H1 (cell line): Measurements from ENCODE around the gene GPC6. TPM values are rescaled to one million over a fixed set of nuclear protein-coding genes. Genes with fewer than 3 reads are reported as not detected.

Experiments used
- CTCF ChIA-PET: fragments of 300-600 bp; sonication (Branson Sonifier 250); formaldehyde crosslinking; loops from one replicate; lab custom pipeline; 2021; ENCODE audit not compliant: partially characterized antibody; lab: Charles Lee
- POLR2A ChIA-PET: fragments of 300-600 bp; sonication (Branson Sonifier 250); formaldehyde crosslinking; loops from one replicate; lab custom pipeline; 2021; ENCODE audit warnings: inconsistent platforms; ENCODE audit not compliant: partially characterized antibody; lab: Charles Lee
- DNase-seq, 2 experiments: peaks; one replicate each; pipeline versions ENCODE4 v3.0.0 to v3.0.0-alpha.2; 2010 to 2022; ENCODE audit warnings: low spot score in 2 of 2, low read depth in 1 of 2, mixed read lengths in 1 of 2
- FAIRE-seq: peaks from 2 replicates; lab custom pipeline; 2011; peaks lifted over from hg19 to GRCh38; lab: Jason Lieb, UNC
- H2AFZ ChIP-seq: 2 replicates; pipeline ENCODE4 v1.8.1; 2012; ENCODE audit warnings: low read length, inconsistent platforms
- H2AK5ac ChIP-seq: 2 replicates; pipeline ENCODE4 v1.6.1; 2013; ENCODE audit warnings: low read depth, low read length
- H2BK120ac ChIP-seq: replicated peaks from 2 replicates; pipeline ENCODE3; 2013; ENCODE audit warnings: low read depth, low read length, inconsistent platforms
- H2BK12ac ChIP-seq: 2 replicates; pipeline ENCODE4 v1.6.1; 2013; ENCODE audit warnings: low read depth, low read length
- H2BK15ac ChIP-seq: 2 replicates; pipeline ENCODE4 v1.6.1; 2013; ENCODE audit warnings: low read length
- H2BK20ac ChIP-seq: 2 replicates; pipeline ENCODE4 v1.6.1; 2013; ENCODE audit warnings: low read length
- H2BK5ac ChIP-seq: 2 replicates; pipeline ENCODE4 v1.6.1; 2013; ENCODE audit warnings: low read depth, low read length
- H3K14ac ChIP-seq: 2 replicates; pipeline ENCODE4 v1.6.1; 2013; ENCODE audit warnings: inconsistent platforms; ENCODE audit not compliant: insufficient read length
- H3K18ac ChIP-seq: 2 replicates; pipeline ENCODE4 v1.6.1; 2013; ENCODE audit warnings: low read length; ENCODE audit errors: extremely low read depth
- H3K23ac ChIP-seq: 2 replicates; pipeline ENCODE4 v1.6.1; 2013; ENCODE audit warnings: inconsistent platforms; ENCODE audit not compliant: insufficient read length
- H3K23me2 ChIP-seq: 2 replicates; pipeline ENCODE4 v1.6.1; 2013; ENCODE audit warnings: low read depth, low read length
- H3K27ac ChIP-seq: 2 replicates; pipeline ENCODE4 v1.6.1; 2011; ENCODE audit warnings: low read depth, low read length, inconsistent platforms
- H3K27me3 ChIP-seq, 4 experiments: replicated peaks in 1 of 4; 1 replicate in 1 of 4; 2 replicates in 3 of 4; pipeline versions ENCODE4 v1.6.1 to v1.8.1; 2011 to 2013; ENCODE audit warnings: low read length in 3 of 4, mild to moderate bottlenecking in 3 of 4, inconsistent platforms in 2 of 4, mixed read lengths in 2 of 4, moderate library complexity in 1 of 4; ENCODE audit not compliant: control insufficient read depth in 3 of 4, insufficient read depth in 3 of 4; ENCODE audit errors: extremely low read depth in 1 of 4
- H3K36me3 ChIP-seq, 4 experiments: 2 replicates each; pipeline versions ENCODE4 v1.6.1 to v1.8.1; 2011 to 2013; ENCODE audit warnings: mild to moderate bottlenecking in 4 of 4, low read length in 3 of 4, moderate library complexity in 2 of 4, control low read depth in 1 of 4, inconsistent platforms in 1 of 4; ENCODE audit not compliant: insufficient read depth in 4 of 4, control insufficient read depth in 2 of 4
- H3K4ac ChIP-seq: replicated peaks from 2 replicates; pipeline ENCODE3; 2013; ENCODE audit warnings: low read length, low read depth, mixed read lengths, inconsistent platforms; ENCODE audit not compliant: insufficient read length
- H3K4me1 ChIP-seq, 4 experiments: replicated peaks in 1 of 4; 1 replicate in 1 of 4; 2 replicates in 3 of 4; pipeline versions ENCODE4 v1.6.1 to v1.8.1; 2011 to 2013; ENCODE audit warnings: low read length in 3 of 4, inconsistent platforms in 2 of 4, mixed read lengths in 1 of 4; ENCODE audit not compliant: insufficient read depth in 4 of 4, control insufficient read depth in 3 of 4
- H3K4me2 ChIP-seq, 2 experiments: 2 replicates each; pipeline versions ENCODE4 v1.6.1 to v1.8.1; 2011 to 2013; ENCODE audit warnings: low read depth in 2 of 2, low read length in 2 of 2, control low read depth in 1 of 2, inconsistent platforms in 1 of 2, mild to moderate bottlenecking in 1 of 2; ENCODE audit not compliant: insufficient read depth in 1 of 2
- H3K4me3 ChIP-seq, 4 experiments: fragments of 200-600, 300-600 bp in 1 of 4; sonication (generic), shearing (Covaris generic), sonication (Bioruptor Twin) in 1 of 4; 2 replicates each; pipeline versions ENCODE4 v1.5.1 to v1.8.1; 2011 to 2016; ENCODE audit warnings: low read length in 4 of 4, low read depth in 3 of 4, control low read depth in 2 of 4, inconsistent platforms in 2 of 4, mild to moderate bottlenecking in 2 of 4, mixed read lengths in 1 of 4, moderate library complexity in 1 of 4; ENCODE audit not compliant: insufficient read depth in 2 of 4; ENCODE audit errors: extremely low read depth in 1 of 4
- H3K56ac ChIP-seq: replicated peaks from 2 replicates; pipeline ENCODE3; 2013; ENCODE audit warnings: low read depth, mild to moderate bottlenecking, mixed read lengths, low read length, inconsistent platforms; ENCODE audit not compliant: insufficient read length
- H3K79me1 ChIP-seq: 2 replicates; pipeline ENCODE4 v1.6.1; 2013; ENCODE audit warnings: low read depth, low read length, control low read depth
- H3K79me2 ChIP-seq, 2 experiments: 2 replicates each; pipeline versions ENCODE4 v1.6.1 to v1.8.1; 2012 to 2013; ENCODE audit warnings: low read length in 2 of 2, mild to moderate bottlenecking in 2 of 2, inconsistent platforms in 1 of 2; ENCODE audit not compliant: insufficient read depth in 2 of 2, control insufficient read depth in 1 of 2
- H3K9ac ChIP-seq, 4 experiments: replicated peaks in 1 of 4; 1 replicate in 1 of 4; 2 replicates in 3 of 4; pipeline versions ENCODE4 v1.6.1 to v1.8.1; 2011 to 2013; ENCODE audit warnings: low read depth in 3 of 4, low read length in 3 of 4, control low read depth in 2 of 4, mild to moderate bottlenecking in 2 of 4, moderate library complexity in 2 of 4, inconsistent platforms in 1 of 4; ENCODE audit errors: extremely low read depth in 1 of 4
- H3K9me3 ChIP-seq, 2 experiments: 2 replicates each; pipeline versions ENCODE4 v1.6.1 to v1.8.1; 2012 to 2013; ENCODE audit warnings: mild to moderate bottlenecking in 2 of 2, moderate library complexity in 2 of 2, control low read depth in 1 of 2, inconsistent platforms in 1 of 2, low read depth in 1 of 2, low read length in 1 of 2, mixed read lengths in 1 of 2; ENCODE audit not compliant: insufficient read depth in 2 of 2
- H4K20me1 ChIP-seq, 2 experiments: replicated peaks in 1 of 2; 2 replicates each; pipeline versions ENCODE3 to v1.8.1; 2011 to 2013; ENCODE audit warnings: inconsistent platforms in 2 of 2, low read length in 2 of 2, mild to moderate bottlenecking in 1 of 2; ENCODE audit not compliant: insufficient read depth in 2 of 2, control insufficient read depth in 1 of 2
- H4K5ac ChIP-seq: 2 replicates; pipeline ENCODE4 v1.6.1; 2013; ENCODE audit warnings: low read length, low read depth, mixed read lengths, inconsistent platforms; ENCODE audit not compliant: insufficient read length
- H4K8ac ChIP-seq: 2 replicates; pipeline ENCODE4 v1.8.0; 2013; ENCODE audit warnings: mild to moderate bottlenecking, moderate library complexity, low read length, inconsistent platforms; ENCODE audit not compliant: insufficient read depth; ENCODE audit errors: extremely low read depth
- H4K91ac ChIP-seq: replicated peaks from 2 replicates; pipeline ENCODE3; 2013; ENCODE audit warnings: low read length, mixed read lengths, inconsistent platforms; ENCODE audit not compliant: insufficient read length
- CHD2 ChIP-seq: IDR thresholded peaks from 2 replicates; pipeline ENCODE4 v1.6.1; 2012; ENCODE audit warnings: low read length, improper control_type of control experiment
- CTBP2 ChIP-seq: IDR thresholded peaks from 2 replicates; pipeline ENCODE4 v1.7.0; 2011; ENCODE audit warnings: borderline replicate concordance, mild to moderate bottlenecking, moderate library complexity, mixed read lengths, low read length; ENCODE audit not compliant: insufficient read depth, insufficient read length
- GABPA ChIP-seq: IDR thresholded peaks from 2 replicates; pipeline ENCODE4 v1.6.1; 2011; ENCODE audit warnings: mild to moderate bottlenecking, low read length, moderate library complexity, borderline replicate concordance; ENCODE audit not compliant: insufficient read depth
- WGBS, 2 experiments: shearing (Covaris generic) in 1 of 2; methylation state at CpG; one replicate each; pipeline versions ENCODE4 v1.1.6 to v1.1.7; 2013 to 2015; ENCODE audit warnings: low lambda C conversion rate in 2 of 2, mixed read lengths in 2 of 2, inconsistent platforms in 1 of 2, low coverage in 1 of 2, missing lambda C conversion rate in 1 of 2; ENCODE audit not compliant: insufficient replicate concordance in 2 of 2, insufficient coverage in 1 of 2, insufficient read length in 1 of 2; ENCODE audit errors: extremely low coverage in 1 of 2, missing lambda C conversion rate in 1 of 2; 5-methylcytosine and 5-hydroxymethylcytosine counted together
- polyA plus RNA-seq, 7 experiments: library from polyadenylated mRNA; depleted of rRNA in 3 of 7; stranded (reverse) in 5 of 7; unstranded in 2 of 7; fragments of >200 nt in 5 of 7; fragments of 200-250 nt in 2 of 7; gene quantifications; 1 replicate in 5 of 7; 2 replicates in 1 of 7; 4 replicates in 1 of 7; pipeline versions ENCODE4 v1.2.1 to v1.2.3, GENCODE V29; 2011 to 2013; ENCODE audit warnings: missing spikeins in 2 of 7, mixed read lengths in 2 of 7
- total RNA-seq: library from RNA; stranded (reverse); fragmentation: NEBNext Ultra II Directional; extraction: Animal tissue kit (Norgen Biotek cat#: 25700); gene quantifications from 2 replicates; pipeline ENCODE4 v1.2.1, GENCODE V29; 2021

The GPC6 gene
- total and polyA plus RNA-seq, 2 of the 8 experiments (the other 6 are each of a cell fraction or from before 2014, with no cell fraction given) = 5.4 to 12.0 TPM

- DNase-seq = no peak
- Histone ChIP-seq H3K56ac (no peak overlapping the region), H2BK15ac (no peak overlapping the region), H3K36me3 (no peaks in the 10 kb centered on the region), H3K4me2 (no peak overlapping the region), H3K9me3 (no peaks in the 10 kb centered on the region), H2AK5ac (no peak overlapping the region), H2BK12ac (no peak overlapping the region), H4K8ac (no peak overlapping the region), H3K23ac (no peak overlapping the region), H3K4ac (no peak overlapping the region), H3K27ac (no peak overlapping the region), H2AFZ (no peak overlapping the region), H3K9ac (no peak overlapping the region), H3K4me1 (peaks cover 0 to 19% (median 2%) of the 10 kb centered on the region in 4 experiments; a peak in 4 of 7 replicates), H4K20me1 (no peaks in the 10 kb centered on the region), H3K27me3 (no peaks in the 10 kb centered on the region), H2BK5ac (no peak overlapping the region), H3K14ac (no peak overlapping the region), H3K18ac (no peak overlapping the region), H2BK120ac (no peak overlapping the region), H4K5ac (no peak overlapping the region), H4K91ac (no peak overlapping the region), H3K79me2 (no peaks in the 10 kb centered on the region), H3K23me2 (no peaks in the 10 kb centered on the region), H3K79me1 (no peaks in the 10 kb centered on the region), H2BK20ac (no peak overlapping the region), H3K4me3 (no peak overlapping the region)
- no peak for FAIRE-seq
- ChIA-PET CTCF (interaction anchor here (1.4 kb wide), 1 partner anchor 13 kb away, joined by 3 read pairs; no protein-coding TSS in a partner anchor), POLR2A (no interaction called here)
- 89% methylated on average over 2 of the region's 2 CpGs; no CpG with 5 or more reads in 1 of the 2 experiments for WGBS, 2 experiments
- no peak for TF ChIP-seq CHD2
- TF ChIP-seq GABPA = no peak
- no peak for TF ChIP-seq CTBP2
Observed at GRCh38 chr13:93521307-93521706, 294.7 kb downstream of the GPC6 start.
